ENCODE measurements around the gene ETV7. TPM values are rescaled to one million over a fixed set of nuclear protein-coding genes. Genes with fewer than 3 reads are reported as not detected.

Gene ETV7
- total and polyA plus RNA-seq, 12 donors, result 0.10 to 5.9 (median 0.17) TPM; not detected in 5

DNA sequence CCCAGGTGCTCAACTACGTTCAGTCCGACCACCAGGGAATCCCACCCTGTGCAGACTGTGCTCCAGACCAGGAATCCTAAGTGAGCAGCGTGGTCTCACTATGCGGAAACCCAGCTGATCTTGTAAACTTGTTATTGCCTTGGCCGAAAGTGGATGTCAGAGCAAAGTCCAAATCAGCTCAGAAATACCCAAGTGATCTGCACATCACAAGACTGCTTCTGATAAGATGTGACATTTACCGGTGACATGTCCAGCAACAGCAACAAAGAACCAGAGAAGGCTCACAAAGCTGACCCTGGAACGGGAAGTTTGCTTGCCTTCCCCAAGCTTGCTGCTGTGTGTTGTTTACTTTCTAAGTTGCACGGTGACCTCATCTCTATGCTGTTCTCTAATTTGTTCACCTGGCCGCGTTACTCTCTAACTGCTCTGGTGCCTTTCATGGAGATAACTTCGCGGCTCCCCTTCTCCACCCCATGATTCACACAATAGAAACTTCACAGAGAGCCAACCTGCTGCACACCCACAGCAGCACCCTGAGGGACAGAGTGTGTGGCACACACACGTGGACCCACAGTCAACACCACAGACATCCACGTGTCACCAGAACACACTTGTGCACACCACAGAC lies 52.5 kb downstream of the ETV7 start:
- no peaks in the 10 kb centered on the region for H3K36me3 ChIP-seq
- TF ChIP-seq, protein P1, sequence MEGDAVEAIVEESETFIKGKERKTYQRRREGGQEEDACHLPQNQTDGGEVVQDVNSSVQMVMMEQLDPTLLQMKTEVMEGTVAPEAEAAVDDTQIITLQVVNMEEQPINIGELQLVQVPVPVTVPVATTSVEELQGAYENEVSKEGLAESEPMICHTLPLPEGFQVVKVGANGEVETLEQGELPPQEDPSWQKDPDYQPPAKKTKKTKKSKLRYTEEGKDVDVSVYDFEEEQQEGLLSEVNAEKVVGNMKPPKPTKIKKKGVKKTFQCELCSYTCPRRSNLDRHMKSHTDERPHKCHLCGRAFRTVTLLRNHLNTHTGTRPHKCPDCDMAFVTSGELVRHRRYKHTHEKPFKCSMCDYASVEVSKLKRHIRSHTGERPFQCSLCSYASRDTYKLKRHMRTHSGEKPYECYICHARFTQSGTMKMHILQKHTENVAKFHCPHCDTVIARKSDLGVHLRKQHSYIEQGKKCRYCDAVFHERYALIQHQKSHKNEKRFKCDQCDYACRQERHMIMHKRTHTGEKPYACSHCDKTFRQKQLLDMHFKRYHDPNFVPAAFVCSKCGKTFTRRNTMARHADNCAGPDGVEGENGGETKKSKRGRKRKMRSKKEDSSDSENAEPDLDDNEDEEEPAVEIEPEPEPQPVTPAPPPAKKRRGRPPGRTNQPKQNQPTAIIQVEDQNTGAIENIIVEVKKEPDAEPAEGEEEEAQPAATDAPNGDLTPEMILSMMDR (IDR thresholded peaks at IDR 0.05), result no peak
- intact Hi-C loops (cut with DNase I), result no loop called here
- ATAC-seq (peak in 2 of 8 donors; percentile 6 to 24), DNase-seq (no peak)
- H3K27ac ChIP-seq, result no peak overlapping the region
- H3K4me3 ChIP-seq, result no peak overlapping the region
- H3K27me3 ChIP-seq, result peaks cover 6 to 69% (median 49%) of the 10 kb centered on the region in 7 donors
- WGBS, 2 donors, result 46 to 56% methylated on average over 14 of the region's 14 CpGs
- peaks cover 3 to 26% (median 17%) of the 10 kb centered on the region in 9 donors for H3K4me1 ChIP-seq
- H3K9me3 ChIP-seq, result no peaks in the 10 kb centered on the region

DNA sequence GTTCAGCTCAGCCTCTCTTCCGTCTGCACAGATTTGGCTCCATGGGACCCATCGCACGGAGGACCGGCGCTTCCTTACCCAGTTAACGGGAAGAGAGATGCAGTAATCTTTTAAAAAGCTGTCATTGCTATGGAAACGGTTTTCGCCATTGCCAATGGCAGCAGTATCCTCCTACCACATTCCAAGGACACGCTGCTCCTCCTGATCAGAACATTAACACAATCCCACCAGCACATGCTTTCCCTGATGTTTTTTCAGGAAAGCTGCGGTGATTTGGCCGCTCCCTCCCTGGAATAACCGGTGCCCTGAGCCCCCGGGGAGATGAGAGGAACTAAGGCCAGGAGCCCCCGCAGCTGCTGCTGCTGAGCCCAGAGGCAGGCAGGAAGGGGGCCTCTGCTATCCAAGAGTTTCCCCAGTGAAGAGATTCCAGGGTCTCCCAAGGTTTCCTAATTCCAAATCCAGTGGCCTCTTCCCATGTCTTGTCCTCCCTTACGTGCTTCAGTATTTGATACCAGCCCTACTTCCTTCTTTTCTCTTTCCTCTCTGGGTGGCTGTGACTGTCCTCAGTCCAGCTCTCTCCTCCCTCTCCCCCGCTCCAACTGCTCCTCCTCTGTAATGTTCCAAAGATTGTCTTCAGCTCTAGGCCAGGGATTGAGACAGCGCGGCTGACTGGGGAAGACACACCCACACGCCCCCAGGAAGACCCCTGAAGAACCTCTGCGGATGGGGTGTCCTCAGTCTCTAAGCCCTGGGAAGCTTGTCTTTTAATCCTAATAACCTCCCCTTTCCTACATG lies 53.3 kb downstream of the ETV7 start:
- intact Hi-C loops (cut with DNase I), result no loop called here
- WGBS, 2 donors, result 37 to 55% methylated on average over 20 of the region's 20 CpGs
- Histone ChIP-seq H3K36me3 (no peaks in the 10 kb centered on the region), H3K9me3 (no peaks in the 10 kb centered on the region), H3K4me1 (peaks cover 3 to 26% (median 17%) of the 10 kb centered on the region in 9 donors), H3K27me3 (peaks cover 6 to 75% (median 43%) of the 10 kb centered on the region in 7 donors), H3K27ac (no peak overlapping the region), H3K4me3 (peak overlapping the region in 1 of 10 donors; percentile 18)
- DNase-seq, result no peak
- TF ChIP-seq, protein P1 (IDR thresholded peaks at IDR 0.05), result no peak
- peak in 6 of 8 donors; percentile 11 to 67 (median 50) for ATAC-seq

DNA sequence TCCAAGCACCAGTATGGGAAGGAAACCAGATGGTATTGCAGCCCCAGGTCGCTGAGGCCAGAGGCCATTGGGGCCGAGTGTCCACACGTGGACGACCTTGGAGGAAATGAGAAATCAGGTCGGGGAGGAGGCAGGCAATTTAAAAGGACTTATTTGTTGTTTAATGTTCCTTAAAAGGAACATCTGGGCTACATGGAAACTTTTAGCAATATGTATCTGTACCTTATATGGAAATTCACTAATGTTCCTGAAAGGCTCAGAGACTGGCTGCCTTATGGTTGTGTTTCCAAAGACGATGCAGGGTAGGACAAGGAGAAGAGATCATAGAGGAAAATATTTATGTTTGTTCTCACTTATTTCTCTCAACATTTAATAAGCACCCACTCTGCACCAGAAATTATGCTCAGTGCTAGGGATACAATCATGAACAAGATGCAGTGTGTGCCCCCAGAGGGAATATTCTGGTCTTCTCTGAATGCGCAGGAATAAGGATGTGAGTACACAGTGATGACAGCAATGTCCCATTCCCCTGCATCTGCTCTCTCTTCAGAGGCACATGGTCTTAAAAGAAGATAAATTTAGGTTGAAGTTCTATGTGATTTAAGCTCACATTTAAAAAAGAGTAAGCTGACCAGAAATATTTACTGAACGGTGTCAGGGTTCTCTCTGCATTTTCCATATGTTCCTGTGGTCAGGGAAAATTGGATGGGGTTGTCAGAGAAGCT lies 54.1 kb downstream of the ETV7 start:
- Histone ChIP-seq H3K4me3 (peak overlapping the region in 1 of 10 donors; percentile 18), H3K27ac (no peak overlapping the region), H3K27me3 (peaks cover 6 to 79% (median 42%) of the 10 kb centered on the region in 7 donors), H3K4me1 (peaks cover 3 to 26% (median 17%) of the 10 kb centered on the region in 9 donors), H3K36me3 (no peaks in the 10 kb centered on the region), H3K9me3 (no peaks in the 10 kb centered on the region)
- DNase-seq (no peak), ATAC-seq (no peak)
- WGBS, 2 donors, result 64 to 76% methylated on average over 8 of the region's 8 CpGs
- TF ChIP-seq, protein P1 (IDR thresholded peaks at IDR 0.05), result no peak
- intact Hi-C loops (cut with DNase I), result no loop called here

DNA sequence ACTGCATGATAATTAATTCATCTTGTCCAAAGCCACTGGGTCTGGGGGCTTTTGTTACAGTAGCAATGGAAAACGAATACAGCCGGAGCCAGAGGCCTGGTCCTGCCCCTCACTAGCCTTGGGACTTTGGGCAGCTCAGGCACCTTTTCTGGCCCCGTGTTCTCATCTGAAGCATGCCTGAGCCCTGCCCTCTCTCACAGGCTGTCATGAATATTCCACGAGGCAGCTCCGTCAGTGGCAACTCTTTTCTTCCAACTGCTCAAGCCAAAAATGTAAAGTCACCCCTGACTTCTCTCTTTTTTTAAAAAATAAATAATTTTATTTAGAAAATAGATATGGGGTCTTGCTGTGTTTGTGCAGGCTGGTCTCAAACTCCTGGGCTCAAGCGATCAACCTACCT lies 56.1 kb downstream of the ETV7 start:
- Histone ChIP-seq H3K27ac (no peak overlapping the region), H3K4me1 (peaks cover 3 to 28% (median 19%) of the 10 kb centered on the region in 9 donors), H3K4me3 (no peak overlapping the region), H3K9me3 (no peaks in the 10 kb centered on the region), H3K36me3 (no peaks in the 10 kb centered on the region), H3K27me3 (peaks cover 6 to 73% (median 37%) of the 10 kb centered on the region in 7 donors)
- intact Hi-C loops (cut with DNase I), result no loop called here
- ATAC-seq, result no peak
- no peak for DNase-seq
- TF ChIP-seq, protein P1 (IDR thresholded peaks at IDR 0.05), result no peak
- 92 to 94% methylated on average over 6 of the region's 6 CpGs for WGBS, 2 donors
